Rectal smooth muscle tissue (tissue), 1 donor: ENCODE measurements around the gene TIE1.

Source experiments
- H3K27ac ChIP-seq: one replicate; pipeline ENCODE4 v1.7.0; 2013; ENCODE audit warnings: low read depth, low read length, inconsistent platforms
- H3K27me3 ChIP-seq: one replicate; pipeline ENCODE4 v1.7.0; 2013; ENCODE audit warnings: low read length; ENCODE audit not compliant: control insufficient read depth, insufficient read depth
- H3K36me3 ChIP-seq: one replicate; pipeline ENCODE4 v1.7.0; 2013; ENCODE audit warnings: low read length; ENCODE audit not compliant: control insufficient read depth, insufficient read depth
- H3K4me1 ChIP-seq: one replicate; pipeline ENCODE4 v1.7.0; 2013; ENCODE audit warnings: low read length; ENCODE audit not compliant: control insufficient read depth, insufficient read depth
- H3K4me3 ChIP-seq: one replicate; pipeline ENCODE4 v1.7.0; 2013; ENCODE audit warnings: low read length
- H3K9ac ChIP-seq: one replicate; pipeline ENCODE4 v1.7.0; 2013; ENCODE audit warnings: low read length

Gene TIE1

DNA sequence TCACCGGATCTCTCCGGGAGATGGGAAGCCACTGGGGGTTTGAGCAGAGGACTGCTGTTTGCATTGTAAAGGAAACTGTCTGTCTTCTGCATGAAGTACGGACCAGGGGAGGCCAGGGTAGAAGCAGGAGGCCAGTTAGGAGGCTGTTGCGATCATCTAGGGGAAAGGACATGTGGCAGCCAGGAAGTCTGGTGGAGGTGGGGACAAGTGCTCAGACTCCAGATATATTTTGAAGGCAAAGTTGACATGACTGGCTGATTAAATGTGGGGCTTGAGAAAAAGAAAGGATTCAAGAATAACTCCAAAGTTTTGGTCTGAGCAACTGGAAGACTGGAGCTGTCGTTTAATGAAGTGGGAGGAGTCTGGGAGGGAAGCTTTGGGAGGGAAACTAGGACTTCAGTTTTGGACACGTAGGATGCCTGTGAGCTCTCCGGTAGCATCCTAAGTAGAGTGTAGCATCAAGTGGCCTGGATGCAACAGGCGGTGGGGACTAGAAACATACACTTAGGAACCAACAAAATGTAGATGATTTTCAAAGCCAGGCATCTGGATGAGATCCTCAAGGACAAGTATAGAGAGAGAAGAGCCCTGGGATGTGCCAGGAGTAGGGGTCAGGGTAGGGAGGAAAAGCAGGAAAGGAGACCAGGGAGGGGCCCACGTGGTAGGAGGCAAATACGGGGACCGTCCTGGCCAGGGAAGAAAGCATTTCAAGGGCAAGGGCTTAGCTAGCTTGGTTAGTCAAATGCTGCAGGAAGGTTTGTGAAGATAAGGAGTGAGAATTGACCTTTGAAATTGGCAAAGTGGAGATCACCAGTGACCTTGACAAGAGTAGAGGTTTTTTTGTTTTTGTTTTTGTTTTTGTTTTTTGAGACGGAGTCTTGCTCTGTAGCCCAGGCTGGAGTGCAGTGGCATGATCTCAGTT, 11.7 kb upstream of the TIE1 start:
- Histone ChIP-seq H3K27me3 (no peaks in the 10 kb centered on the region), H3K27ac (no peak overlapping the region), H3K4me3 (no peak overlapping the region), H3K9ac (no peak overlapping the region), H3K4me1 (no peaks in the 10 kb centered on the region), H3K36me3 (no peaks in the 10 kb centered on the region)

DNA sequence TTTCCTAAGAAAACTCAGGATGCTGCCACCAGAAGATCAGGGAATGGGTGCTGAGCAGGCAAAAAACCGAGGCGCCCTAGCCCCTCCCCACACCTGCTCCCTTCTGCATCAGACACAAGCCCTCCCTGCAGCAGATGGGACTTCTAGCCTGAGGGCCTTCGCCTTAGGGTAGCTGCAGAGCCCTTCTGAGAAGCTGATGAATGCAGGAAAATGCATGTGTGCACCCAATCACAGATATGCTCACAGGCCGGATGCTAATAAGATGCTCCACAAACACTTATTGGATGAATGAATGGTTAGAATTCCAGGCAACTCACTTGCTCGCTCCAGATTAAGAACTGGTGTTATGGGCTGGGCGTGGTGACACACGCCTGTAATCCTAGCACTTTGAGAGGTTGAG, 8.6 kb upstream of the TIE1 start:
- H3K9ac ChIP-seq, result no peak overlapping the region
- no peak overlapping the region for H3K27ac ChIP-seq
- no peak overlapping the region for H3K4me3 ChIP-seq
- no peaks in the 10 kb centered on the region for H3K27me3 ChIP-seq
- no peaks in the 10 kb centered on the region for H3K4me1 ChIP-seq
- no peaks in the 10 kb centered on the region for H3K36me3 ChIP-seq

DNA sequence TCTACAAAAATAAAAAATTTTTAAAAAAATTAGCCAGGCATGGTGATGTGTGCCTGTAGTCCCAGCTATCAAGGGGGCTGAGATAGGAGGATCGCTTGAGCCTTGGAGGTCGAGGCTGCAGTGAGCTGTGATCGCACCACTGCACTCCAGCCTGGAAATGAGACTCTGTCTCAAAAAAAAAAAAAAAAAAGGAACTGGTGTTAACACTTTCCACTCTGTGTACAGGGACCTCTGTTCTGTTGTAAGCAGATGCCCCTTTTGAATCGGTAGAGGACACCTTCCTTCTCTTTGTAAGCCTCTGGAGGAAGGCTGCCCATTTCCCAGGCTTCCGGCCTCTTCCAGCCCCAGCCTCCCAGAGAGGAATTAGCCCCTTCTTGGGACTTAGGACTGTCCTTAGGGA, 8.1 kb upstream of the TIE1 start:
- H3K9ac ChIP-seq, result no peak overlapping the region
- H3K27me3 ChIP-seq, result no peaks in the 10 kb centered on the region
- no peak overlapping the region for H3K27ac ChIP-seq
- H3K4me1 ChIP-seq, result no peaks in the 10 kb centered on the region
- no peak overlapping the region for H3K4me3 ChIP-seq
- H3K36me3 ChIP-seq, result no peaks in the 10 kb centered on the region

DNA sequence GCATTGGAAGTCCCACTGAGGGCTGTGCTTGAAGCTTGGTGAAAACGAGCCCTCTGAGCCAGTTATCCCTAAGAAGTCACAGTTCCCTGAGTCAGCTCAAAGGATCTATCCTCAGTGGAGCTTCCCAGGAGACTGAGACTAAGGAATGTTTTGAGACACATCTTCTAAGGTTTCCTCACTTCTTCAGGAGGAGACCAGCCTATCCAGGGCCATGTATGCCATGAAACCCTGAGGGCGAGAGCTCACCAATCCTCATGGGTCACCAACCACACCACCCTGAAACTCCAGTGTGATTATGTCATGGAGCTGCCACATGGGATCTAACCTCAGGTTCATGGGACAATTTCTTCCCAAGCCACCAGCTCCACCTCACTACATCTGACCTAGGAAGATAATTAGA, 7.6 kb upstream of the TIE1 start:
- H3K9ac ChIP-seq, result no peak overlapping the region
- no peak overlapping the region for H3K4me3 ChIP-seq
- no peaks in the 10 kb centered on the region for H3K4me1 ChIP-seq
- no peaks in the 10 kb centered on the region for H3K36me3 ChIP-seq
- no peaks in the 10 kb centered on the region for H3K27me3 ChIP-seq
- H3K27ac ChIP-seq, result no peak overlapping the region

DNA sequence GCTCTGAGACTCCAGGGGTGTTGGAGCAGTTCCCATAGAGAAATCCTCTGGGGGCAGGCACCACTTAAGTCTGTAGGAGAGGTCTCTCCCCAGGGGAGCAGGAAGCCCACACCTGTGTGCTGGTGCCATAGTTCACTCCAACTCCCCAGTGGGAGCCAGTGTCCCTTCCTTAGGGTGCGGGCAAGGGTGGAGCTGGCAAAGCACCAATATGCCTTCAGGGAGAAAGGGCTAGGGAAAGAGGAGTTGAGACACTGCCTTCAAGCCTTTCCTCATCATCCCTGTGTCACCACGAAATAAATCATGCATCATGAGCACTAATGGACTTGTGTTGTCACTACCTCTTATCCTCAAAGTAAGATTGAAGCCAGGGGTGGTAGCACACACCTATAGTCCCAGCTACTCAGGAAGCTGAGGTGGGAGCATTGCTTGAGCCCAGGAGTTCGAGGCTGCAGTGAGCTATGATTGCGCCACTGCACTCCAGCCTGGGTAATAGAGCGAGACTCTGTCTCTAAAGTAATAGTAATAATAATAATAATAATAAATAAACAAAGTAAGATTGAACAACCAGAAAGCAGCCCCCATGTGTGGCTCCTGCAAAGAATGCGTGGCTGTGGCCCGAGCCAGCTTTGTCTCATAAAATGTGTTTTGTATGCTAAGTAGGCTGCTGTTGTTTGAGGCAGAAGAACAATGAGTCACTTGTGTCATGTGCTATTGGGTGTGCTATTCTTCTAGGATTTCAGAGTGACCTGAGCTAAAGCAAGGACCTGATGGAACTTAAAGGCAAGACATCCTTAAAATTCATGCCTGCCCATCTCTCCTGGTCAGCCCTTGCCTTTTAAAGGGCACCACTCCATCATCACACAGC, 6.7 kb upstream of the TIE1 start:
- Histone ChIP-seq H3K36me3 (no peaks in the 10 kb centered on the region), H3K9ac (no peak overlapping the region), H3K4me3 (no peak overlapping the region), H3K27me3 (no peaks in the 10 kb centered on the region), H3K4me1 (no peaks in the 10 kb centered on the region), H3K27ac (no peak overlapping the region)

DNA sequence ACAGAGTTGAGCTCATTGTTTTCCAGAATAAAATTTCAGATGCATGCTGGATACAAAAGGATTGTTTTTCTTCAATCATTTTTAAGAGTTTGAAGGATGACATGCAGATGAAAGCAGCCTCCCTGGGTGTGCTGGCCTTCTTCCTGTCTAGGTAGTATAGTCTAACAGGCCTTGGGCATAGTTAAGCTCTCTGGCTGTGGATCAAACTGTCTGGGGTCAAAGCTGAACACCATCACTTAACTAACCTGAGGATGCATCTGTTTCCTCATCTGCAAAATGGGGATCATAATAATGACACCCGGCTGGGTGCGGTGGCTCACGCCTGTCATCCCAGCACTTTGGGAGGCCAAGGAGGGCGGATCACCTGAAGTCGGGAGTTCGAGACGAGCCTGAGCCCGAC, 6.0 kb upstream of the TIE1 start:
- Histone ChIP-seq H3K27me3 (no peaks in the 10 kb centered on the region), H3K27ac (no peak overlapping the region), H3K36me3 (no peaks in the 10 kb centered on the region), H3K4me1 (no peaks in the 10 kb centered on the region), H3K9ac (no peak overlapping the region), H3K4me3 (no peak overlapping the region)

DNA sequence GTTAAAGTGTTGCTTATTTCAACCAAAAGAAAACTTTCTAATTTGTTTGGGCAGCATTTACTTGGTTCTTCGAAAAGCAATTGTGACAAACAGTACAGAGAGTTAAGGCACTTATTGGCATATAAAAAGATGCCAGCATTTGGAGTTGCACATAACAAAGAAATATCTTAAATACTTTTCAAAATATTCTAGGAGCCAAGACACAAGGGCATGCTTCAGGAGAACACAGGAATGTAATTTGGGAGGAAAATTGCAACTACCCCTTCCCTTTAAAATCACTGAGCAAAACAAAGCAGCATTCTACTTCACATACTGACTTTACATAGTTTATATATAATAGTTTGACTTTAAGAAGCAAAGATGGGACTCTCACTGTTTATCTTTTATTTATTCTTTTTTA, 4.6 kb upstream of the TIE1 start:
- Histone ChIP-seq H3K4me3 (no peak overlapping the region), H3K9ac (no peak overlapping the region), H3K27ac (no peak overlapping the region), H3K4me1 (no peaks in the 10 kb centered on the region), H3K36me3 (no peaks in the 10 kb centered on the region), H3K27me3 (no peaks in the 10 kb centered on the region)

DNA sequence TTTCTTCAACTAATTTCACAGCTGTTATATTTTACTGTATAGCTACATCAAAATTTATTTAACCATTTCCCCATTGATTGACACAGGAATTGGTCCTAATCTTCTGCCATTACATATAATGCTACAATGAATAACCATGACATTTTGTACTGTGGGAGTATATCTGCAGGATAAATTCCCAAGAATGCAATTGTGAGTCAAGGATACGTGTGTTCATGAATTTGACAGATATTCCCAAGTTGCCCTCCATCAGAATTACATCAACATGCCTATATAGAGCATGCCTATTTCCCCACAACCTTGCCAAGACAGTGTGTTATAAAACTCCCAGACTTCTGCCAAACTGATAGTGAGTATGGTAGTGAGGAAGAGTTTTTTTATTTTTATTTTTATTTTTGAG, 2.7 kb upstream of the TIE1 start:
- Histone ChIP-seq H3K9ac (no peak overlapping the region), H3K4me1 (no peaks in the 10 kb centered on the region), H3K27ac (no peak overlapping the region), H3K36me3 (no peaks in the 10 kb centered on the region), H3K27me3 (no peaks in the 10 kb centered on the region), H3K4me3 (no peak overlapping the region)

DNA sequence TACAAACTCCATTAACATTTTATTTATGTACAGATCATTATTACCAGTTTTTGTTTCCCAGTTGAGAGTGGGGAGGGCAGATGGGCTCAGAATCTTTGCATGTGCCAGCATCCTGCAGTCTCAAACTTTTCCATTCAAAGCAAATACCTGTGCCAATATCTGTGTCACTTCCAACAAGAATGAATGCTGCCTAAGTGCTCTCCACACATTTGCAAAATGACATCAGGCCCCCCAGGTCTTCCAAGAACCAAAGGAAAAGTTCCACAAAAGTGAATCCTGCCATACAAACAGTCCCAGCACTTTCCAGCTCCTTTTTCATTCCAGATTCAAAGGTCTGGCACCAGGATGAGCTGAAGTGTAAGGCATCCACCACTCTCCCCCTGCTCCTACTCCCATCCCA, 1.7 kb upstream of the TIE1 start:
- H3K27ac ChIP-seq, result no peak overlapping the region
- no peak overlapping the region for H3K9ac ChIP-seq

DNA sequence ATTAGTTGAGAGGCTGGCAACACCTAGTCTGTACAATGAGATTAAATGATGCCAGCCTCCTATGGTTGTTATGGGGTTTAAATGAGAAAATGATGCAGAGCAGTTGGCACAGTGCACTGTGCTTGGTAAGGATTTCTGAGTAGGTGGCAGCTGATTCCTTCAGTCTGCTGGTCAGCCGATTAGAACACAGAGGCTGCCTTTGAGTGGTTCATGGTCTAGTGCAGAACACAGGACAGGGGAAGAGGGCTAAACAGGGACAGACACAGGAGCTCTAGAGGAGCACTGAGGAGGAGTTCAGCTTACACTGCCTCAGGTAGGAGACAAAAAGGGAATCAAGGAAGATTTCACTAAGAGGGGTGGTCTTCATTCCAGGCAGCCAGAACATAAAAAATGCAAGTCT, 1.4 kb downstream of the TIE1 start:
- no peaks in the 10 kb centered on the region for H3K4me1 ChIP-seq
- H3K27me3 ChIP-seq, result no peaks in the 10 kb centered on the region
- H3K9ac ChIP-seq, result no peak overlapping the region
- H3K4me3 ChIP-seq, result no peak overlapping the region
- no peaks in the 10 kb centered on the region for H3K36me3 ChIP-seq
- no peak overlapping the region for H3K27ac ChIP-seq

More for the DNA sequence above, 1.7 kb upstream of the TIE1 start:
- H3K36me3 ChIP-seq, result no peaks in the 10 kb centered on the region
- H3K4me1 ChIP-seq, result no peaks in the 10 kb centered on the region
- H3K4me3 ChIP-seq, result no peak overlapping the region
- no peaks in the 10 kb centered on the region for H3K27me3 ChIP-seq

DNA sequence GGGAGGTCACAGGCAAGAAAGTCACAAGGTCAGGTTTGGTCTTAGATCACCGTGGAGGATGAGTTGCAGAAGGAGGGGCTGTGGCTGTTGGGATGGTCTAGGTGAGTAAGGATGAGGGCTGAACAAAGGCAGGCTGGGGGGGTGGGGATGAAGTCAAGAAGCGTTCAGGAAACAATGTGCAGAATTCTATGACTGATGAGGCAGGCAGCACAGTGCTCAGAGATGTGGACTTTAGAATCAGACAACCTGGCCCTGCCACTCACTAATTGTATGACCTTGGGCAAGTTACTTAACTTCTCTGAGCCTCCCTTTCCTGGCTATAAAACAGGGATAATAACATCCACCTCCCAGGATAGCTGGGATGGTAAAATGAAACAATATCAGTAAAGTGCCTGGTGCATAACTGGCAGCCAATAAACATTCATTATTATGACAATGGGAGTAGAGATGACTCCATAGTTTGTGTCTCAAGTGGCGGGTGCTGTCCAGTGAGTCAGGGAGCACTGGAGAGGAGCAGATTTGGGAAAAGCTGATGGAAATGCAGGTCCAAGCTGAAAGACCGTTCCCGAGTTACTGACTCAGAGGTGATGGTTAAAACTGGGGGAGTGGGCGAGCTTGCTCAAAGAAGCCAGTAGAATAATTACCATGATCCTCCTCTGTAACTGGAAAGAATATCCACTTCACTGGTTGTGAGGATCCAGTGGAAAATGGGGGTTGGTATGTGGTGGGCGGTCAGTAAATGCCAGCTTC, 2.1 kb downstream of the TIE1 start:
- Histone ChIP-seq H3K27me3 (no peaks in the 10 kb centered on the region), H3K36me3 (no peaks in the 10 kb centered on the region), H3K9ac (no peak overlapping the region), H3K4me3 (no peak overlapping the region), H3K27ac (no peak overlapping the region), H3K4me1 (no peaks in the 10 kb centered on the region)
